ENCODE data around the gene ZNRF3.
"Not testable (repeated sequence)": the region's sequence is repeated elsewhere in the genome, so short reads cannot be mapped to it uniquely, and the experiment has no call there.

Gene ZNRF3

GRCh38 chr22:29037340-29037932 lies 154.1 kb downstream of the ZNRF3 start:
- H4K20me1 ChIP-seq (ENCODE audit: insufficient read depth, low read length), result peaks cover 24% of the 10 kb centered on the region; the same call in 1 of the 2 replicates
- DNase-seq, result no peak

GRCh38 chr22:29039148-29039547 lies 155.8 kb downstream of the ZNRF3 start:
- Histone ChIP-seq H3K27me3 (ENCODE audit: insufficient read depth, low read length, poor library complexity) (no peaks in the 10 kb centered on the region), H2AFZ (ENCODE audit: low read depth, low read length) (no peak overlapping the region), H3K4me2 (ENCODE audit: insufficient read depth, low read length) (no peak overlapping the region), H3K4me3 (ENCODE audit: low read depth in 1 of 2, low read length in 2 of 2) (no peak overlapping the region), H3K79me2 (ENCODE audit: insufficient read depth, low read length) (no peaks in the 10 kb centered on the region), H3K27ac (ENCODE audit: low read length) (no peak overlapping the region), H3K4me1 (ENCODE audit: insufficient read depth, low read length) (peaks cover 5% of the 10 kb centered on the region), H4K20me1 (ENCODE audit: insufficient read depth, low read length) (peaks cover 22% of the 10 kb centered on the region; the same call in 1 of the 2 replicates), H3K9ac (ENCODE audit: low read depth, low read length) (no peak overlapping the region), H3K36me3 (ENCODE audit: insufficient read depth, low read length) (no peaks in the 10 kb centered on the region), H3K9me3 (ENCODE audit: insufficient read depth, low read length, severe bottlenecking) (no peaks in the 10 kb centered on the region)
- TF ChIP-seq EZH2 (IDR thresholded peaks at IDR 0.05; ENCODE audit: borderline replicate concordance, low read depth, low read length, severe bottlenecking), result no peak
- TF ChIP-seq, protein P1, sequence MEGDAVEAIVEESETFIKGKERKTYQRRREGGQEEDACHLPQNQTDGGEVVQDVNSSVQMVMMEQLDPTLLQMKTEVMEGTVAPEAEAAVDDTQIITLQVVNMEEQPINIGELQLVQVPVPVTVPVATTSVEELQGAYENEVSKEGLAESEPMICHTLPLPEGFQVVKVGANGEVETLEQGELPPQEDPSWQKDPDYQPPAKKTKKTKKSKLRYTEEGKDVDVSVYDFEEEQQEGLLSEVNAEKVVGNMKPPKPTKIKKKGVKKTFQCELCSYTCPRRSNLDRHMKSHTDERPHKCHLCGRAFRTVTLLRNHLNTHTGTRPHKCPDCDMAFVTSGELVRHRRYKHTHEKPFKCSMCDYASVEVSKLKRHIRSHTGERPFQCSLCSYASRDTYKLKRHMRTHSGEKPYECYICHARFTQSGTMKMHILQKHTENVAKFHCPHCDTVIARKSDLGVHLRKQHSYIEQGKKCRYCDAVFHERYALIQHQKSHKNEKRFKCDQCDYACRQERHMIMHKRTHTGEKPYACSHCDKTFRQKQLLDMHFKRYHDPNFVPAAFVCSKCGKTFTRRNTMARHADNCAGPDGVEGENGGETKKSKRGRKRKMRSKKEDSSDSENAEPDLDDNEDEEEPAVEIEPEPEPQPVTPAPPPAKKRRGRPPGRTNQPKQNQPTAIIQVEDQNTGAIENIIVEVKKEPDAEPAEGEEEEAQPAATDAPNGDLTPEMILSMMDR (IDR thresholded peaks at IDR 0.05; ENCODE audit: borderline replicate concordance, extremely low read depth, low read length, poor library complexity, severe bottlenecking), result no peak
- ATAC-seq (ENCODE audit: insufficient read depth, low read depth), result no peak
- no peak for DNase-seq

More at GRCh38 chr22:29037340-29037932, 154.1 kb downstream of the ZNRF3 start:
- no peaks in the 10 kb centered on the region for H3K79me2 ChIP-seq (ENCODE audit: insufficient read depth, low read length)
- H3K4me2 ChIP-seq (ENCODE audit: insufficient read depth, low read length), result no peak overlapping the region
- no peak overlapping the region for H2AFZ ChIP-seq (ENCODE audit: low read depth, low read length)
- H3K36me3 ChIP-seq (ENCODE audit: insufficient read depth, low read length), result no peaks in the 10 kb centered on the region
- H3K9ac ChIP-seq (ENCODE audit: low read depth, low read length), result no peak overlapping the region
- no peak for ATAC-seq (ENCODE audit: insufficient read depth, low read depth)
- H3K27me3 ChIP-seq (ENCODE audit: insufficient read depth, low read length, poor library complexity), result no peaks in the 10 kb centered on the region
- no peak overlapping the region for H3K4me3 ChIP-seq (ENCODE audit: low read depth in 1 of 2, low read length in 2 of 2)
- no peak overlapping the region for H3K27ac ChIP-seq (ENCODE audit: low read length)
- no peak for TF ChIP-seq EZH2 (IDR thresholded peaks at IDR 0.05; ENCODE audit: borderline replicate concordance, low read depth, low read length, severe bottlenecking)
- TF ChIP-seq, protein P1 (IDR thresholded peaks at IDR 0.05; ENCODE audit: borderline replicate concordance, extremely low read depth, low read length, poor library complexity, severe bottlenecking), result no peak
- H3K4me1 ChIP-seq (ENCODE audit: insufficient read depth, low read length), result peaks cover 5% of the 10 kb centered on the region
- no peaks in the 10 kb centered on the region for H3K9me3 ChIP-seq (ENCODE audit: insufficient read depth, low read length, severe bottlenecking)

- H3K4me1 ChIP-seq (ENCODE audit: insufficient read depth, low read length); H3K79me2 ChIP-seq (ENCODE audit: insufficient read depth, low read length); H3K36me3 ChIP-seq (ENCODE audit: insufficient read depth, low read length); H3K27me3 ChIP-seq (ENCODE audit: insufficient read depth, low read length, poor library complexity); H3K9ac ChIP-seq (ENCODE audit: low read depth, low read length); H2AFZ ChIP-seq (ENCODE audit: low read depth, low read length); H3K27ac ChIP-seq (ENCODE audit: low read length); DNase-seq; ATAC-seq (ENCODE audit: insufficient read depth, low read depth); H3K9me3 ChIP-seq (ENCODE audit: insufficient read depth, low read length, severe bottlenecking); H3K4me2 ChIP-seq (ENCODE audit: insufficient read depth, low read length); H3K4me3 ChIP-seq (ENCODE audit: low read depth in 1 of 2, low read length in 2 of 2): not testable (repeated sequence)
- H4K20me1 ChIP-seq (ENCODE audit: insufficient read depth, low read length), result peaks cover 22% of the 10 kb centered on the region; the same call in 1 of the 2 replicates
Measured at GRCh38 chr22:29039684-29040083, 156.3 kb downstream of the ZNRF3 start.

GRCh38 chr22:29040385-29041275 lies 157.3 kb downstream of the ZNRF3 start:
- Histone ChIP-seq H4K20me1 (ENCODE audit: insufficient read depth, low read length) (peaks cover 22% of the 10 kb centered on the region; the same call in 1 of the 2 replicates), H3K79me2 (ENCODE audit: insufficient read depth, low read length) (no peaks in the 10 kb centered on the region), H3K4me1 (ENCODE audit: insufficient read depth, low read length) (peaks cover 5% of the 10 kb centered on the region), H3K27me3 (ENCODE audit: insufficient read depth, low read length, poor library complexity) (no peaks in the 10 kb centered on the region), H2AFZ (ENCODE audit: low read depth, low read length) (no peak overlapping the region), H3K9me3 (ENCODE audit: insufficient read depth, low read length, severe bottlenecking) (no peaks in the 10 kb centered on the region), H3K36me3 (ENCODE audit: insufficient read depth, low read length) (no peaks in the 10 kb centered on the region), H3K9ac (ENCODE audit: low read depth, low read length) (no peak overlapping the region), H3K4me3 (ENCODE audit: low read depth in 1 of 2, low read length in 2 of 2) (no peak overlapping the region), H3K27ac (ENCODE audit: low read length) (no peak overlapping the region), H3K4me2 (ENCODE audit: insufficient read depth, low read length) (no peak overlapping the region)
- TF ChIP-seq, protein P1 (IDR thresholded peaks at IDR 0.05; ENCODE audit: borderline replicate concordance, extremely low read depth, low read length, poor library complexity, severe bottlenecking), result peak; percentile 97
- no peak for TF ChIP-seq EZH2 (IDR thresholded peaks at IDR 0.05; ENCODE audit: borderline replicate concordance, low read depth, low read length, severe bottlenecking)
- peak; percentile 70 for DNase-seq
- ATAC-seq (ENCODE audit: insufficient read depth, low read depth), result peak; percentile 88
